IMR-90 (cell line): ENCODE data around the gene MAP7.

Source experiments
- BHLHE40 ChIP-seq: fragments of 150-350 bp; IDR thresholded peaks from 2 replicates; pipeline ENCODE4 v1.6.1; 2016; ENCODE audit warnings: mild to moderate bottlenecking, low read depth, low read length
- CEBPB ChIP-seq: IDR thresholded peaks from 2 replicates; pipeline ENCODE4 v1.6.1; 2012; ENCODE audit warnings: low read depth, low read length, improper control_type of control experiment
- CHD1 ChIP-seq: IDR thresholded peaks from 2 replicates; pipeline ENCODE4 v1.6.1; 2012; ENCODE audit warnings: low read depth, low read length, improper control_type of control experiment
- FOS ChIP-seq: fragments of 150-350 bp; IDR thresholded peaks from 2 replicates; pipeline ENCODE4 v1.6.1; 2016; ENCODE audit warnings: low read depth, low read length
- MAFK ChIP-seq: IDR thresholded peaks from 2 replicates; pipeline ENCODE4 v1.6.1; 2012; ENCODE audit warnings: low read depth, low read length, improper control_type of control experiment
- MAZ ChIP-seq: IDR thresholded peaks from 2 replicates; pipeline ENCODE4 v1.6.1; 2012; ENCODE audit warnings: low read depth, mild to moderate bottlenecking, low read length, improper control_type of control experiment, moderate library complexity, borderline replicate concordance
- MXI1 ChIP-seq: IDR thresholded peaks from 2 replicates; pipeline ENCODE4 v1.6.1; 2012; ENCODE audit warnings: low read depth, mild to moderate bottlenecking, low read length, moderate library complexity, borderline replicate concordance
- POLR2A ChIP-seq: IDR thresholded peaks from 2 replicates; pipeline ENCODE4 v1.6.1; 2012; ENCODE audit warnings: mild to moderate bottlenecking, low read depth, low read length
- RAD21 ChIP-seq: IDR thresholded peaks from 2 replicates; pipeline ENCODE4 v1.6.1; 2012; ENCODE audit warnings: low read length, improper control_type of control experiment
- RCOR1 ChIP-seq: IDR thresholded peaks from 2 replicates; pipeline ENCODE4 v1.6.1; 2012; ENCODE audit warnings: mild to moderate bottlenecking, low read length, improper control_type of control experiment; ENCODE audit not compliant: insufficient replicate concordance
- RFX5 ChIP-seq: IDR thresholded peaks from 2 replicates; pipeline ENCODE4 v1.8.0; 2012; ENCODE audit warnings: low read depth, mild to moderate bottlenecking, low read length, moderate library complexity
- SMC3 ChIP-seq: fragments of 150-350 bp; IDR thresholded peaks from 2 replicates; pipeline ENCODE4 v1.6.1; 2016; ENCODE audit warnings: low read depth, mild to moderate bottlenecking, antibody characterized with exemption, low read length, moderate library complexity
- TF ChIP-seq, protein P1 (sequence below): conservative IDR thresholded peaks from 2 replicates; pipeline ENCODE4 v1.5.1; 2012; ENCODE audit warnings: mild to moderate bottlenecking, low read depth, low read length, improper control_type of control experiment
- TF ChIP-seq, protein P2 (sequence below): fragments of 150-350 bp; IDR thresholded peaks from 2 replicates; pipeline ENCODE4 v1.6.1; 2017; ENCODE audit warnings: mild to moderate bottlenecking, antibody characterized with exemption, low read length, low read depth

DNA sequence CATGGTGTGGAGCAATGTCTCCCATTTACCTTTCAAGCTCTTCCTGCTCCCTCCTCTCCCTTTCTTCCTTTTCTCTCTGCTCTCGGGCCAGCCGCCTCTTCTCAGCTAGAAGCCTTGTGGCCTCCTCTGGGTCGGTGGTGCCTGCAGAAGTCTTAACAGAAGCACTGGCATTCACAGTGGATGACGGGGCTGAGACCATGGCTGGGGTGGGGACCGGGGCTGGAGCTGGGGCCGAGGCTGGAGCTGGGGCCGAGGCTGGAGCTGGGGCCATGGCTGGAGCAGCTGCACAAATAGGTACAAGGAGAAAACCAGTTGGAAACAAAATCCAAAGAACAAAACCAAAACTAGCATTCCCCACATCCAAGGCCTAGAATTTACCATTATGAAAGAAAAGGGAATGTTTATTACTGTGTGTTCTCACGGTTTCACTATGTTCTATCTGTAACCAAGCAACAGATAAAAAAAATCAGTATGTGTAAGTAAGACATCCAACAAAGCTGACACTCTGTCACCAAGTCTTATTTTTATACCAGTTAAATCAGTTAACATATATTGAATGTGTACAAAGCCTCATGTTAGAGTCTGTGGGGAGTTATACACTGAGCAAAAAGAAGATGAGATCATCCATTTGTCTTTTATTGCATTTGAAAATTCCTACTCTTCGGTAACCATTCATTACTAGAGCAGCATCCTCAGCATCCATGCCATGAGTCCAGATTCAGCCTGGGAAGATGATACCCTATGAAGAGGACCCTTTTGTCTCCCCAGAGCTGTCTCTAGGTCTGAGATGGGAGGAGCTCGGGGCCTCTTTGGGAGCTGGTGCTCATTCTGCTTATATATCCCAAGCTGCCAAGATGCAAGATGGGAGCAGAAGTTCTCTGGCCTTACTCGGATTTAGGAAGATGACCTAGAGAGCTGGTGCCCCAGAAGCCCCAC lies 187.5 kb downstream of the MAP7 start:
- TF ChIP-seq BHLHE40 = no peak
- TF ChIP-seq, protein P1, sequence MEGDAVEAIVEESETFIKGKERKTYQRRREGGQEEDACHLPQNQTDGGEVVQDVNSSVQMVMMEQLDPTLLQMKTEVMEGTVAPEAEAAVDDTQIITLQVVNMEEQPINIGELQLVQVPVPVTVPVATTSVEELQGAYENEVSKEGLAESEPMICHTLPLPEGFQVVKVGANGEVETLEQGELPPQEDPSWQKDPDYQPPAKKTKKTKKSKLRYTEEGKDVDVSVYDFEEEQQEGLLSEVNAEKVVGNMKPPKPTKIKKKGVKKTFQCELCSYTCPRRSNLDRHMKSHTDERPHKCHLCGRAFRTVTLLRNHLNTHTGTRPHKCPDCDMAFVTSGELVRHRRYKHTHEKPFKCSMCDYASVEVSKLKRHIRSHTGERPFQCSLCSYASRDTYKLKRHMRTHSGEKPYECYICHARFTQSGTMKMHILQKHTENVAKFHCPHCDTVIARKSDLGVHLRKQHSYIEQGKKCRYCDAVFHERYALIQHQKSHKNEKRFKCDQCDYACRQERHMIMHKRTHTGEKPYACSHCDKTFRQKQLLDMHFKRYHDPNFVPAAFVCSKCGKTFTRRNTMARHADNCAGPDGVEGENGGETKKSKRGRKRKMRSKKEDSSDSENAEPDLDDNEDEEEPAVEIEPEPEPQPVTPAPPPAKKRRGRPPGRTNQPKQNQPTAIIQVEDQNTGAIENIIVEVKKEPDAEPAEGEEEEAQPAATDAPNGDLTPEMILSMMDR = no peak
- TF ChIP-seq SMC3 = no peak
- TF ChIP-seq POLR2A = no peak
- TF ChIP-seq RAD21 = no peak
- TF ChIP-seq, protein P2, sequence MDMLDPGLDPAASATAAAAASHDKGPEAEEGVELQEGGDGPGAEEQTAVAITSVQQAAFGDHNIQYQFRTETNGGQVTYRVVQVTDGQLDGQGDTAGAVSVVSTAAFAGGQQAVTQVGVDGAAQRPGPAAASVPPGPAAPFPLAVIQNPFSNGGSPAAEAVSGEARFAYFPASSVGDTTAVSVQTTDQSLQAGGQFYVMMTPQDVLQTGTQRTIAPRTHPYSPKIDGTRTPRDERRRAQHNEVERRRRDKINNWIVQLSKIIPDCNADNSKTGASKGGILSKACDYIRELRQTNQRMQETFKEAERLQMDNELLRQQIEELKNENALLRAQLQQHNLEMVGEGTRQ = no peak
- no peak for TF ChIP-seq MXI1
- no peak for TF ChIP-seq RCOR1
- TF ChIP-seq RFX5 = no peak
- TF ChIP-seq MAFK = no peak
- no peak for TF ChIP-seq CEBPB
- TF ChIP-seq FOS = no peak
- TF ChIP-seq MAZ = no peak
- TF ChIP-seq CHD1 = no peak
